Amniotic epithelial cell (primary cell): ENCODE results near the gene NOTUM.

Source experiments
- DNase-seq: peaks from one replicate; pipeline ENCODE4 v3.0.0-alpha.2; 2010; ENCODE audit warnings: low read depth

NOTUM gene

GRCh38 chr17:81935709-81936084 lies 25.3 kb downstream of the NOTUM start:
- no peak for DNase-seq

GRCh38 chr17:81934850-81935708 lies 25.9 kb downstream of the NOTUM start:
- no peak for DNase-seq

GRCh38 chr17:81934098-81934757 lies 26.8 kb downstream of the NOTUM start:
- DNase-seq = no peak

GRCh38 chr17:81933178-81933699 lies 27.7 kb downstream of the NOTUM start:
- DNase-seq = no peak

GRCh38 chr17:81932333-81932983 lies 28.5 kb downstream of the NOTUM start:
- DNase-seq = no peak

GRCh38 chr17:81931557-81932332 lies 29.2 kb downstream of the NOTUM start:
- no peak for DNase-seq

- DNase-seq = no peak
These were observed 29.8 kb downstream of the NOTUM start for GRCh38 chr17:81931189-81931556.

GRCh38 chr17:81930142-81931125 lies 30.6 kb downstream of the NOTUM start:
- no peak for DNase-seq

- no peak for DNase-seq
These were observed 31.5 kb downstream of the NOTUM start for GRCh38 chr17:81929253-81930141.

GRCh38 chr17:81928544-81929252 lies 32.3 kb downstream of the NOTUM start:
- DNase-seq = no peak

- DNase-seq = peak; percentile 82
These were observed 33.1 kb downstream of the NOTUM start, which contains the start of gene MAFG for GRCh38 chr17:81927653-81928543. TSS of gene MAFG (minus strand) at chr17:81927735. CDS start at chr17:81923185, 4,550 bp downstream.

GRCh38 chr17:81927152-81927652 lies 33.8 kb downstream of the NOTUM start:
- no peak for DNase-seq

GRCh38 chr17:81926451-81927151 lies 34.4 kb downstream of the NOTUM start:
- peak; percentile 68 for DNase-seq

GRCh38 chr17:81925860-81926450 lies 35.0 kb downstream of the NOTUM start:
- DNase-seq = no peak

GRCh38 chr17:81924557-81925532 lies 36.1 kb downstream of the NOTUM start:
- DNase-seq = no peak
